ENCODE results near the gene MED8.
"Not testable (repeated sequence)": the region's sequence is repeated elsewhere in the genome, so short reads cannot be mapped to it uniquely, and the experiment has no call there.

Gene MED8

GRCh38 chr1:43379476-43379875, 10.1 kb downstream of the MED8 start:
- H3K36me3 Mint-ChIP-seq = peaks cover 46% of the 10 kb centered on the region
- no peaks in the 10 kb centered on the region for H3K27me3 Mint-ChIP-seq
- no peaks in the 10 kb centered on the region for H3K9me3 Mint-ChIP-seq
- H3K4me3 Mint-ChIP-seq = no peak overlapping the region
- no peak overlapping the region for H3K27ac Mint-ChIP-seq
- H3K4me1 Mint-ChIP-seq = peaks cover 17% of the 10 kb centered on the region
- no peak for ATAC-seq

GRCh38 chr1:43377831-43378230, 11.8 kb downstream of the MED8 start:
- Mint-ChIP-seq H3K4me3 (no peak overlapping the region), H3K36me3 (peaks cover 37% of the 10 kb centered on the region), H3K4me1 (peaks cover 17% of the 10 kb centered on the region), H3K9me3 (no peaks in the 10 kb centered on the region), H3K27me3 (no peaks in the 10 kb centered on the region), H3K27ac (no peak overlapping the region)
- no peak for ATAC-seq

- Mint-ChIP-seq H3K27me3 (no peaks in the 10 kb centered on the region), H3K4me3 (no peak overlapping the region), H3K36me3 (peaks cover 30% of the 10 kb centered on the region), H3K9me3 (no peaks in the 10 kb centered on the region), H3K27ac (no peak overlapping the region), H3K4me1 (peaks cover 16% of the 10 kb centered on the region)
- no peak for ATAC-seq
Observed at GRCh38 chr1:43376723-43377235, 12.8 kb downstream of the MED8 start.

- H3K4me1 Mint-ChIP-seq = peaks cover 23% of the 10 kb centered on the region
- no peaks in the 10 kb centered on the region for H3K27me3 Mint-ChIP-seq
- H3K4me3 Mint-ChIP-seq = no peak overlapping the region
- no peak overlapping the region for H3K27ac Mint-ChIP-seq
- H3K9me3 Mint-ChIP-seq = no peaks in the 10 kb centered on the region
- H3K36me3 Mint-ChIP-seq = peaks cover 6% of the 10 kb centered on the region
- ATAC-seq = no peak
Observed at GRCh38 chr1:43373066-43373940, 16.3 kb downstream of the MED8 start.

GRCh38 chr1:43372172-43372571, 17.4 kb downstream of the MED8 start:
- H3K27ac Mint-ChIP-seq = no peak overlapping the region
- H3K4me3 Mint-ChIP-seq = no peak overlapping the region
- H3K4me1 Mint-ChIP-seq = peaks cover 28% of the 10 kb centered on the region
- H3K9me3 Mint-ChIP-seq = no peaks in the 10 kb centered on the region
- peaks cover 6% of the 10 kb centered on the region for H3K36me3 Mint-ChIP-seq
- no peak for ATAC-seq
- no peaks in the 10 kb centered on the region for H3K27me3 Mint-ChIP-seq

- Mint-ChIP-seq H3K4me3 (no peak overlapping the region), H3K9me3 (no peaks in the 10 kb centered on the region), H3K4me1 (peaks cover 42% of the 10 kb centered on the region), H3K27me3 (no peaks in the 10 kb centered on the region), H3K27ac (peak overlapping the region; percentile 33), H3K36me3 (peaks cover 11% of the 10 kb centered on the region)
- no peak for ATAC-seq
Observed at GRCh38 chr1:43370564-43370963, 19.0 kb downstream of the MED8 start.

GRCh38 chr1:43369779-43370178, 19.8 kb downstream of the MED8 start:
- not testable (repeated sequence) for H3K27me3 Mint-ChIP-seq, ATAC-seq, H3K27ac Mint-ChIP-seq, H3K9me3 Mint-ChIP-seq, H3K4me3 Mint-ChIP-seq
- Mint-ChIP-seq H3K4me1 (peaks cover 46% of the 10 kb centered on the region), H3K36me3 (peaks cover 13% of the 10 kb centered on the region)

GRCh38 chr1:43368646-43369020, 21.0 kb downstream of the MED8 start:
- peak overlapping the region; percentile 86 for H3K27ac Mint-ChIP-seq
- ATAC-seq = no peak
- peaks cover 24% of the 10 kb centered on the region for H3K36me3 Mint-ChIP-seq
- H3K9me3 Mint-ChIP-seq = no peaks in the 10 kb centered on the region
- H3K4me1 Mint-ChIP-seq = peaks cover 46% of the 10 kb centered on the region
- peak overlapping the region; percentile 88 for H3K4me3 Mint-ChIP-seq
- no peaks in the 10 kb centered on the region for H3K27me3 Mint-ChIP-seq

- Mint-ChIP-seq H3K4me3 (peak within 1 kb of the TSS; percentile 90), H3K4me1 (peaks cover 46% of the 10 kb centered on the region), H3K36me3 (peaks cover 28% of the 10 kb centered on the region), H3K9me3 (no peaks in the 10 kb centered on the region), H3K27me3 (no peaks in the 10 kb centered on the region), H3K27ac (peak within 1 kb of the TSS; percentile 86)
- peak; percentile 94 for ATAC-seq
Observed at GRCh38 chr1:43367904-43368645, 21.5 kb downstream of the MED8 start, which contains the start of gene ELOVL1. Gene ELOVL1, minus strand, starts transcription at chr1:43368011. Its CDS starts 2,402 bp downstream, at chr1:43365609.

GRCh38 chr1:43367026-43367903, 22.3 kb downstream of the MED8 start:
- peaks cover 46% of the 10 kb centered on the region for H3K4me1 Mint-ChIP-seq
- ATAC-seq = peak; percentile 77
- H3K27ac Mint-ChIP-seq = peak overlapping the region; percentile 86
- no peaks in the 10 kb centered on the region for H3K9me3 Mint-ChIP-seq
- H3K27me3 Mint-ChIP-seq = no peaks in the 10 kb centered on the region
- H3K36me3 Mint-ChIP-seq = peaks cover 36% of the 10 kb centered on the region
- H3K4me3 Mint-ChIP-seq = peak overlapping the region; percentile 90

- Mint-ChIP-seq H3K36me3 (peaks cover 43% of the 10 kb centered on the region), H3K4me1 (peaks cover 46% of the 10 kb centered on the region), H3K4me3 (peak overlapping the region; percentile 90), H3K27ac (peak overlapping the region; percentile 86), H3K27me3 (no peaks in the 10 kb centered on the region), H3K9me3 (no peaks in the 10 kb centered on the region)
- no peak for ATAC-seq
Observed at GRCh38 chr1:43366601-43367025, 23.0 kb downstream of the MED8 start.

GRCh38 chr1:43366179-43366578, 23.4 kb downstream of the MED8 start:
- no peak for ATAC-seq
- H3K36me3 Mint-ChIP-seq = peaks cover 47% of the 10 kb centered on the region
- H3K27me3 Mint-ChIP-seq = no peaks in the 10 kb centered on the region
- no peaks in the 10 kb centered on the region for H3K9me3 Mint-ChIP-seq
- H3K4me3 Mint-ChIP-seq = peak overlapping the region; percentile 90
- peaks cover 46% of the 10 kb centered on the region for H3K4me1 Mint-ChIP-seq
- peak overlapping the region; percentile 86 for H3K27ac Mint-ChIP-seq

GRCh38 chr1:43365678-43366077, 23.9 kb downstream of the MED8 start:
- H3K27me3 Mint-ChIP-seq = no peaks in the 10 kb centered on the region
- H3K27ac Mint-ChIP-seq = peak overlapping the region; percentile 86
- H3K4me1 Mint-ChIP-seq = peaks cover 43% of the 10 kb centered on the region
- no peaks in the 10 kb centered on the region for H3K9me3 Mint-ChIP-seq
- no peak for ATAC-seq
- H3K4me3 Mint-ChIP-seq = peak overlapping the region; percentile 90
- peaks cover 48% of the 10 kb centered on the region for H3K36me3 Mint-ChIP-seq

- peaks cover 47% of the 10 kb centered on the region for H3K4me1 Mint-ChIP-seq
Observed at GRCh38 chr1:43363935-43364525, 25.6 kb downstream of the MED8 start.

More at GRCh38 chr1:43363935-43364525, 25.6 kb downstream of the MED8 start:
- peak overlapping the region; percentile 86 for H3K27ac Mint-ChIP-seq
- no peaks in the 10 kb centered on the region for H3K27me3 Mint-ChIP-seq
- no peak overlapping the region for H3K4me3 Mint-ChIP-seq
- no peak for ATAC-seq
- H3K9me3 Mint-ChIP-seq = no peaks in the 10 kb centered on the region
- H3K36me3 Mint-ChIP-seq = peaks cover 48% of the 10 kb centered on the region
